GM12873 (cell line): ENCODE measurements around the gene ENO2.

ENCODE experiments used
- CTCF ChIP-seq: IDR thresholded peaks from 2 replicates; pipeline ENCODE4 v1.5.1; 2012; ENCODE audit warnings: low read depth, mild to moderate bottlenecking, moderate library complexity, low read length, control low read depth; ENCODE audit not compliant: insufficient read depth; ENCODE audit errors: missing control alignments

The ENO2 gene

GRCh38 chr12:6951551-6952120 lies 37.3 kb downstream of the ENO2 start:
- TF ChIP-seq CTCF: peak; percentile 8

- no peak for TF ChIP-seq CTCF
Observed at GRCh38 chr12:6952121-6952862, 37.9 kb downstream of the ENO2 start.

GRCh38 chr12:6952863-6953441 lies 38.6 kb downstream of the ENO2 start:
- TF ChIP-seq CTCF: no peak

GRCh38 chr12:6953442-6954315 lies 39.3 kb downstream of the ENO2 start:
- TF ChIP-seq CTCF: no peak

- no peak for TF ChIP-seq CTCF
Observed at GRCh38 chr12:6954316-6955107, 40.1 kb downstream of the ENO2 start.

GRCh38 chr12:6955108-6956020 lies 41.0 kb downstream of the ENO2 start:
- no peak for TF ChIP-seq CTCF
